Aorta (tissue), 5 donors: ENCODE results near the gene KIAA0513. TPM values are rescaled to one million over a fixed set of nuclear protein-coding genes. Genes with fewer than 3 reads are reported as not detected.

ENCODE experiments used
- ATAC-seq: fragments of 200-7000 bp; cut with Tn5 transposase; one replicate; pipeline ENCODE4 v1.9.1; 2022; ENCODE audit warnings: moderate library complexity; ENCODE audit not compliant: low FRiP score
- DNase-seq, 2 donors: peaks; one replicate each; pipeline ENCODE4 v3.0.0-alpha.2; 2020
- H3K27ac ChIP-seq, 2 donors: one replicate each; pipeline ENCODE4 v1.5.1; 2013; ENCODE audit warnings: low read length in 2 of 2, mild to moderate bottlenecking in 2 of 2, moderate library complexity in 2 of 2, control low read depth in 1 of 2, inconsistent platforms in 1 of 2, low read depth in 1 of 2
- H3K27me3 ChIP-seq, 2 donors: one replicate each; pipeline ENCODE4 v1.6.1; 2013; ENCODE audit warnings: control low read depth in 1 of 2, low read length in 1 of 2, mild to moderate bottlenecking in 1 of 2, moderate library complexity in 1 of 2; ENCODE audit not compliant: insufficient read depth in 2 of 2, control insufficient read depth in 1 of 2
- H3K36me3 ChIP-seq, 2 donors: one replicate each; pipeline ENCODE4 v1.6.1; 2013; ENCODE audit warnings: control low read depth in 1 of 2, low read length in 1 of 2, mild to moderate bottlenecking in 1 of 2; ENCODE audit not compliant: insufficient read depth in 2 of 2, control insufficient read depth in 1 of 2
- H3K4me1 ChIP-seq, 2 donors: one replicate each; pipeline ENCODE4 v1.6.1; 2013; ENCODE audit warnings: low read length in 2 of 2, control low read depth in 1 of 2, mild to moderate bottlenecking in 1 of 2, moderate library complexity in 1 of 2; ENCODE audit not compliant: insufficient read depth in 2 of 2, control insufficient read depth in 1 of 2
- H3K4me3 ChIP-seq, 2 donors: one replicate each; pipeline ENCODE4 v1.5.1; 2013; ENCODE audit warnings: low read length in 2 of 2, control low read depth in 1 of 2, mild to moderate bottlenecking in 1 of 2
- H3K9me3 ChIP-seq: one replicate; pipeline ENCODE4 v1.6.1; 2013; ENCODE audit warnings: mild to moderate bottlenecking, low read length; ENCODE audit not compliant: control insufficient read depth
- WGBS, 2 donors: extraction: QIAGEN DNeasy Blood & Tissue Kit; methylation state at CpG; one replicate each; pipeline ENCODE4 v1.1.7; 2013; 5-methylcytosine and 5-hydroxymethylcytosine counted together
- intact Hi-C, 2 donors: fragments of 100-400 bp; cut with DNase I; formaldehyde crosslinking; loops; one replicate each; pipeline versions ENCODE4 v1.14.2 to v1.15.0; 2022
- polyA plus RNA-seq, 2 donors: library from polyadenylated mRNA; stranded (reverse); fragments of 200-250 nt; gene quantifications; one replicate each; pipeline ENCODE4 v1.2.3, GENCODE V29; 2013
- total RNA-seq, 2 donors: library from RNA; stranded (reverse); fragmentation: NEBNext Ultra II Directional; extraction: Animal tissue kit (Norgen Biotek cat#: 25700); gene quantifications; one replicate each; pipeline ENCODE4 v1.2.1, GENCODE V29; 2021
- donor health status: healthy with polysubstance abuse.
- donor health status: Bipolar disorder and iron deficiency.
- donor health status: DM: no; HTN: no; CAD: no.
- donor health status: DM: no; HTN: no; CAD: no.
- donor health status: DM: yes; HTN: yes; CAD: no.

KIAA0513 gene
- total and polyA plus RNA-seq, 4 donors, result 3.4 to 17.7 (median 10.3) TPM

- H3K4me3 ChIP-seq, result no peak overlapping the region
- H3K27me3 ChIP-seq, result no peaks in the 10 kb centered on the region
- intact Hi-C loops, result no loop called here
- DNase-seq (no peak), ATAC-seq (no peak)
- H3K36me3 ChIP-seq, result no peaks in the 10 kb centered on the region
- no peaks in the 10 kb centered on the region for H3K9me3 ChIP-seq
- WGBS, 2 donors, result 96 to 98% methylated on average over 7 of the region's 7 CpGs
- H3K27ac ChIP-seq, result no peak overlapping the region
- H3K4me1 ChIP-seq, result no peaks in the 10 kb centered on the region
These were observed 114.5 kb downstream of the KIAA0513 start for GRCh38 chr16:85142129-85142513.

DNA sequence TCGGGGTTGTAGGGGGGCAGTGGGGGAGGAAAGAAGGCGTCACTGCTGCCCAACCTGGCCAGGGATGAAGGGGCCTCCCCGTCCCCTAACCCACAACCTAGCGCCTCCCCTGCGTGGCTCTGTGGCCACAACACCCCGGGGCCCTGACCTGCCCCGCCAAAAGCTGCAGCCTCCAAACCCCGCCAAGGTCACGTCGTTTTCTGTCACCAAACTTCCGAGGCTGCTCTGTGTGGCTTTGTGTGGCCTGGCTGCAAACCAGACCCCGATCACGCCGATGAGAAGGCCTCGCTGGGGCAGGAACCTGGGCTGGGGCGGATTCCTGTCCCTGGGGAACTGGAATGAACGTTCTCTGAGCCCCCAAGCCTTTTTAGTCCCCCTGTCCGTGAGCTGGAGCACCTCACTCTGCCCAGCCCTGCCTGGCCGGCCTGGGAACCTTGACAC, 115.2 kb downstream of the KIAA0513 start:
- intact Hi-C loops, result no loop called here
- no peaks in the 10 kb centered on the region for H3K36me3 ChIP-seq

More for the DNA sequence above, 115.2 kb downstream of the KIAA0513 start:
- 91 to 93% methylated on average over 19 of the region's 19 CpGs for WGBS, 2 donors
- no peaks in the 10 kb centered on the region for H3K27me3 ChIP-seq
- no peak overlapping the region for H3K27ac ChIP-seq
- no peaks in the 10 kb centered on the region for H3K4me1 ChIP-seq
- ATAC-seq (no peak), DNase-seq (no peak)
- no peak overlapping the region for H3K4me3 ChIP-seq
- H3K9me3 ChIP-seq, result no peaks in the 10 kb centered on the region

Other genes starting within 250 kb of the KIAA0513 start
- gene CRISPLD2, start 207.8 kb upstream of the KIAA0513 start, total RNA-seq, result 100 to 1,000 TPM; 108 to 192 TPM
- gene CRISPLD2, start 207.8 kb upstream of the KIAA0513 start, polyA plus RNA-seq, result 10 to 100 TPM in 1 of 2 donors, 1 to 10 TPM in 1; 8.9 to 33.3 TPM
- 10 to 100 TPM; 35.9 to 57.0 TPM for gene ZDHHC7, start 16.3 kb upstream of the KIAA0513 start, total RNA-seq
- 10 to 100 TPM; 11.4 to 36.3 TPM for gene ZDHHC7, start 16.3 kb upstream of the KIAA0513 start, polyA plus RNA-seq
- gene CIBAR2, start 84.7 kb downstream of the KIAA0513 start, total RNA-seq, result under 1 TPM in 1 of 2 donors, not detected in 1; 0.57 TPM
- not detected for gene CIBAR2, start 84.7 kb downstream of the KIAA0513 start, polyA plus RNA-seq